A673 (cell line): ENCODE measurements around the gene VAV2.

Experiments
- EZH2 ChIP-seq: fragments of 200-600 bp; sonication (generic); IDR thresholded peaks from 2 replicates; pipeline ENCODE4 v1.6.1; 2017; ENCODE audit warnings: borderline replicate concordance, low read depth, mild to moderate bottlenecking, mixed read lengths, antibody characterized with exemption, low read length; ENCODE audit not compliant: poor library complexity, severe bottlenecking
- TF ChIP-seq, protein P1 (sequence below): fragments of 300-800, 200-600 bp; sonication (generic); conservative IDR thresholded peaks from 2 replicates; pipeline ENCODE4 v1.5.1; 2017; ENCODE audit warnings: low read depth, mild to moderate bottlenecking, antibody characterized with exemption, low read length, moderate library complexity, mixed read lengths

DNA sequence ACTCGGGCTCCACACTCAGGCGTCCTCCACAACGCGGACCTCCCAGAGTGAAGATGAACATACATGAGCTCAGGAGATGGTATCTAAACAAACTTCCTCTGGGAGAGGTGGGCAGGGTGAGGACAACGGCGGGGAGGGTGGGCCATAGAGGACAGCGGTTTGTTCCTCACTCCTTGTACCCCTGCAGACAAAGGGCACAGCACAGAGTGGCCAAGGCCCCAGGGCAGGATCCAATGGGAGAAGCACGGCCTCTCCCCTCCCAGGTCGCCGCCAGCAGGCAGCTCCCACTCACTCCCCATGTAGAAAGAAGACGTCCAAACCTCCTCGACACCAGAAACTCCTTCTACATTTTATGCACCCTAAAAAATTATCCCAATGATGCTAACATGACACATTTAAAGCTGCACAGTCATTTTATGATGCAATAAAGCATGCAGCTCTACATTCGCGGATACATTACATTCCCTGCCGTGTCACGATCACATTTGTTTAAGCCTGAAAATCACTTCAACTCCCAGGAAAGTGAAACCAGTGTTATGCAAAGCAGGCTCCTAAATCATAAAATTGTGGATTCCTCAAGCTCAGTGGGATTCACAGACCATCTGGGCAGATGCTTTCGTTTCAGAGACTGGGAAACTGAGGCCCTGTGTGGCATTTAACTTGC is 166.4 kb downstream of the VAV2 start:
- TF ChIP-seq, protein P1, sequence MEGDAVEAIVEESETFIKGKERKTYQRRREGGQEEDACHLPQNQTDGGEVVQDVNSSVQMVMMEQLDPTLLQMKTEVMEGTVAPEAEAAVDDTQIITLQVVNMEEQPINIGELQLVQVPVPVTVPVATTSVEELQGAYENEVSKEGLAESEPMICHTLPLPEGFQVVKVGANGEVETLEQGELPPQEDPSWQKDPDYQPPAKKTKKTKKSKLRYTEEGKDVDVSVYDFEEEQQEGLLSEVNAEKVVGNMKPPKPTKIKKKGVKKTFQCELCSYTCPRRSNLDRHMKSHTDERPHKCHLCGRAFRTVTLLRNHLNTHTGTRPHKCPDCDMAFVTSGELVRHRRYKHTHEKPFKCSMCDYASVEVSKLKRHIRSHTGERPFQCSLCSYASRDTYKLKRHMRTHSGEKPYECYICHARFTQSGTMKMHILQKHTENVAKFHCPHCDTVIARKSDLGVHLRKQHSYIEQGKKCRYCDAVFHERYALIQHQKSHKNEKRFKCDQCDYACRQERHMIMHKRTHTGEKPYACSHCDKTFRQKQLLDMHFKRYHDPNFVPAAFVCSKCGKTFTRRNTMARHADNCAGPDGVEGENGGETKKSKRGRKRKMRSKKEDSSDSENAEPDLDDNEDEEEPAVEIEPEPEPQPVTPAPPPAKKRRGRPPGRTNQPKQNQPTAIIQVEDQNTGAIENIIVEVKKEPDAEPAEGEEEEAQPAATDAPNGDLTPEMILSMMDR = no peak
- TF ChIP-seq EZH2 = no peak
